EH (cell line): ENCODE results near the gene BCL2L14.

Experiments
- DNase-seq: peaks from one replicate; pipeline ENCODE4 v3.0.0-alpha.2; 2015; ENCODE audit warnings: low read depth

The BCL2L14 gene

DNA sequence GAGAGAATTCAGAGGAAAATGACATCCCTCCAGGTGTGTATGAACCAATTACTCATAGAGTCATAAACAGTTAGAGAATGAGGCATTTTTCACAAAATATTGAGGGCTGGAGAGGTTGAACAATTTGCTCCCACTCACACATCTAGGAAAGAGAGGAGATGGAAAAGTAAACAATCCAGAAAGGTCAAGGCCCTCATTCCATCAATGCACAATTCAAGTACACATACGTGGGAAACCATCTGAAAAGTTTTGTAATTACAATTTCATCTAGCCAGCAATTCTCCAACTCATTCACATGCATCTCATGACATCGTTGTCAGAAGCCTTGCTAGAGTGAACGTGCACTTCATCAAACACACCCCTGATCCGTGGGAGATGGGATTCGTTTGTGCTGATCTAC, 15.7 kb upstream of the BCL2L14 start:
- DNase-seq, result peak; percentile 7

DNA sequence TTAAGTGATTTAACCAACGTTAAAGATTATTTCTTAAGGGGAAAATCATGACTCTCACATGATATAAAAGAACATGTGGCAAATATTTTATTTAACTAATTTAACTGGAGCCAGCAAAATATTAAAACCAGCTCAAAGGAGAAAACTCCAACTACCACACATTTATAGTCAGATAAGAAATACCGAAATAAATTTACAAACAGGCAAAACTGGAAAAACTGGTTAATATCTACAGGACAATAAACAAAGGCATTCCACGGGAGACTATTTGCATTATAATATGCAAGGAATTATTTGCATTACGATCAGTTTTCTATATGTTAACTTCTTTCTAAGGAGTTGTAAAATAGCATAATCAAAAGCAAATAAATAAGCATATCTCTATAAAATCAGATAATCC, 13.8 kb upstream of the BCL2L14 start:
- DNase-seq, result no peak

DNA sequence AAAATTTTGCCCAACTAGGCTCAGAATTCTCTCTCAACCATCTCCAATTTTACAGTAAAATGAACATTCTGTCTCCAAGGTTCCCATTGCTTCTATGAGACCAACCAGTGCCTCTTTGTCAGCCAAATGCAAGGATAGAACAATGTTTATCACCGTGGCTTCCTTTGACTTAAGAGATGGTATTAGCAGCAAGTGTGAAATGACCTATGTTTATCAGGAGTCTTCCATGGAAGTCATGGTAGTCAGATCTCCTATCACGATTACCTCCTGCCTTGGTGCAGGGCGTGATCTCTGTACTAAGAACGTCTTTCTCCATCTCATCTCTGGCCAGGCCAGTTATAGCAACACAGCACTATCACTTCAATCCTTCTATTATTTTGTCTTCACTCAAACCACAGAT, 6.1 kb upstream of the BCL2L14 start:
- no peak for DNase-seq

DNA sequence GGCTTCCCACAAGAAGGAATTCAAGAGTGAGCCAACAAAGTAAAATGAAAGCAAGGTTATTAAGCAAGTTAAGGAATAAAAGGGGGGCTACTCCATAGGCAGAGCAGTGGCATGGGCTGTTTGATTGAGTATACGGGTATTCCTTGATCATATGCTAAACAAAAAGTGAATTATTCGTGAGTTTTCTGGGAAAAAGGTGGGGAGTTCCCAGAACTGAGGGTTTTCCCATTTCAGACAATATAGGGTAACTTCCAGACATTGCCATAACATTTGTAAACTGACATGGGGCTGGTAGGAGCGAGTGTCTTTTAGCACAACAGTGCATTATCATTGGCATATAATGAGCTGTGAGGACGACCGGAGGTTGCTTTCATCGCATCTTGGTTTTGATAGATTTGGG, 2.0 kb upstream of the BCL2L14 start:
- DNase-seq, result no peak

DNA sequence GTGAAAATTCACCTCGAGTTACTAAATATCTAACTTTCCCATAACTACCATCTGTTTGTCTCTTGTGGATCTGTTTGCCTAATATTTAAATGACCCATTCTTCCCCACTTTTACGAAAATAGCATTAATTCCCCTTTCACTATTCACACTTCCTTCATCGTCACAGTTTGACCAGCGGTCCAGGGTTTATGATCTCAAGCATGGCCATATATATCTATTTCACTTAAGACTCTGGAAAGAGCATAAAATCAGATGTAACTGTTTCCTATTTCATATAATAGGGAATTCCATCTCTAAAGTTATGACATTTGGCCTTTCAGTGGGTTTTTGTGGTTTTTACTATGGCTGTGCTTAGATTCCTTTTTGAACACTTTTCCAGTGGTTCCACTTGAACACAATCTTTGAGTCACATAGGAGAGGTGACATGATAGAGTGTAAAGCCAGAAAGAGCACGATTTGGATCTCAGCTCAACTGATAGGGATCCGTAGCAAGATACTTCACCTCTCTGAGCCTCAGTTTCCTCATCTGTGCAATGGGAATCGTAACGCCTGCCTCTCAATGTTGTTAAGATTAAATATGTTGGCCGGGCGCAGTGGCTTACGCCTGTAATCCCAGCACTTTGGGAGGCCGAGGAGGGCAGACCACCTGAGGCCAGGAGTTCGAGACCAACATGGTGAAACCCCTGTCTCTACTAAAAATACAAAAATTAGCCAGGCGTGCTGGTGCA, 754 bp upstream of the BCL2L14 start:
- no peak for DNase-seq

DNA sequence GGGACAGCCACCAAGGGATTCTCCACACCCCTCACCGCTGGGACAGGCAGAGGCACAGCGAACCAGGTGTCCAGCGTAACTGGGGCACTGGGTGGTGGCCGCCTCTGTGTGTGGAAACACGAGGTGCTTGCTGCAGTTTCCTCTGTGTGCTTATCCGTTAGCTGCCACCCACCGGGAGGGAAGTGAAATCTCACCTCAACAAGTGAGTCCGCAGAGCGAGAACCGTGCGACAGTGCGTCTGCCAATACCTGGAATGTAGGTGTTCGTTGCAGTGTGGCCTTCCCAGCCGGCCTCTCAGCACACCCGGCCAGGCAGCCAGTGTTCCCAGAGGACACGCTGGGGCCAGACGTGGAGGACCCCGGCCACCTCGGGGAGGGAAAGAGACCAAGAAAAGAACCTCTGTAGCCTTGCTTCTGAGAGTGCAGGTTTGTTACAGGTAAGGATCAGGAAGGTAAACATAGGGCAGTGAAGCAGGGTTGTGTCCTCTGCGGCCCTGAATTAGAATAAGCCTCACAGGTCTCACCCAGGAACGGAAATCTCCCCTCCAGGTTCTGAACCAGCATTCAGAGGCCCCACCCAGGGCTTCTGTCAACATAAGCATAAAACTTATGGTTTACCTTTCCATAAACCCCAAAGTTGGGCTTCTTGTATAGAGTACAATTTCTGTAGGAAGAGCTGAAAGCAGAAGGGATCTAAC, 1.5 kb downstream of the BCL2L14 start:
- no peak for DNase-seq

DNA sequence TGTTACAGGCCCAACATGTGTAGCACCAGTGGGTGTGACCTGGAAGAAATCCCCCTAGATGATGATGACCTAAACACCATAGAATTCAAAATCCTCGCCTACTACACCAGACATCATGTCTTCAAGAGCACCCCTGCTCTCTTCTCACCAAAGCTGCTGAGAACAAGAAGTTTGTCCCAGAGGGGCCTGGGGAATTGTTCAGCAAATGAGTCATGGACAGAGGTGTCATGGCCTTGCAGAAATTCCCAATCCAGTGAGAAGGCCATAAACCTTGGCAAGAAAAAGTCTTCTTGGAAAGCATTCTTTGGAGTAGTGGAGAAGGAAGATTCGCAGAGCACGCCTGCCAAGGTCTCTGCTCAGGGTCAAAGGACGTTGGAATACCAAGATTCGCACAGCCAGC, 8.6 kb downstream of the BCL2L14 start:
- DNase-seq, result peak; percentile 63

DNA sequence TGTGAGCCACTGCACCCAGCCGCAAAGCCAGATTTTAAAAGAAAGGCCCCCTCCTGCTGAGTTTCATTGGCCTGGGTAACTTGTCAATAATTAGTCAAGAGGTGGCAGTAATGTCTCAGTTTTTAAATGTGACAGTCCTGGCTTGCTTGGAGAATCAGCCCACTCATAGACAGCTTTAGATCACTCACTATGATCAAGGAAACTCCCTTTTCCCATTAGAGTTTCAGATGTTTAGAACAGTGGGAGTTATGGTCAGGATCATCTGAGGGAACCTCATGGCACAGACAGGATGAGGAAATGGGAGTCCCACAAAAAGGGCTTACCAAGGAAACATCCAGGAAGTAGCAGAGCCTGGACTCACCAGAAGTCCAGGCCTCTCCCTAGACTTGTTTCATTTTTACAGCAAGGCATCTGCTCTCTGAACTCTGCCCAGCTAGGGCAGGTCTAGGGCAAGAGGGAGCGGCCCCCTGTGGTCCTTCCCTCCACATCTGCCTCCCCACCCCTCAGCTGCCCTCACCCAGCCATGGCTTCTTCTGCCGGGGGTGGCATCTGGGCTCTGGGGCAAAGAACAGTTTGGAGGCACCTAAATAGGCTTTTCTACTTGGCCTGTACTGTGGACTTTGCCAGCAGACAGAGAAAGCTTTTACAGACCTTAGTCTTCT, 11.2 kb downstream of the BCL2L14 start:
- peak; percentile 71 for DNase-seq

DNA sequence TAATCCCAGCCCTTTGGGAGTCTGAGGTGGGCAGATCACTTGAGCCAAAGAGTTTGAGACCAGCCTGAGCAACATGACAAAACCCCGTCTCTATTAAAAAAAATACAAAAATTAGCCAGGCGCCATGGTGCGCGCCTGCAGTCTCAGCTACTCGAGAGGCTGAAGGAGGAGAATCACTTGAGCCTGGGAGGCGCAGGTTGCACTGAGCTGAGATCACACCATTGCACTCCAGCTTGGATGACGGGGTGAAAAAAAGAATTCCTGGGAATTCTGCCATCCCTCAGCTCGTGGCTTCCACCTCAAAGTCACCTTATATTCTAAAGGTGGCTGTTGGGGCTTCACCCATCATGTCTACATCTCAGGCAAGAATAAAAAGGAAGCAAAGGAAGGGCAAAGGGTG, 12.9 kb downstream of the BCL2L14 start:
- DNase-seq, result no peak

DNA sequence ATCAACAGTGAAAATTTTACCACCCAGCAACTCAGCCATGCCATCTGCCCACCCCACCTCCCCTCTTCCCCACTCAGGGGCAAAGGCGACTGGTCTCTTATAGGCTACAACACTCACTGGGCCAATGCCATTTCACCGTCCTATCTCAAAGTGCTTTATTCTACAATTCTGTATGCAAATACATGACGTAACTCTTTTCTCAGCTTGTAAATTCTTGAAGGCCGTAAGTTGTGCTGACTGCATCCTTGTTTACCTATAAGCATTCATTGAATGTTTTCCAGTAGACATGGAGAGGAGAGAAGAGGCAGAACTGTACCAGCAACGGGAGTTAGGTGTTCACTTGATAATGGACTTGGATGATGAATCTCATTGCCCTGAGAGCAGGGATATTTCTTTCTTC, 15.6 kb downstream of the BCL2L14 start:
- no peak for DNase-seq

DNA sequence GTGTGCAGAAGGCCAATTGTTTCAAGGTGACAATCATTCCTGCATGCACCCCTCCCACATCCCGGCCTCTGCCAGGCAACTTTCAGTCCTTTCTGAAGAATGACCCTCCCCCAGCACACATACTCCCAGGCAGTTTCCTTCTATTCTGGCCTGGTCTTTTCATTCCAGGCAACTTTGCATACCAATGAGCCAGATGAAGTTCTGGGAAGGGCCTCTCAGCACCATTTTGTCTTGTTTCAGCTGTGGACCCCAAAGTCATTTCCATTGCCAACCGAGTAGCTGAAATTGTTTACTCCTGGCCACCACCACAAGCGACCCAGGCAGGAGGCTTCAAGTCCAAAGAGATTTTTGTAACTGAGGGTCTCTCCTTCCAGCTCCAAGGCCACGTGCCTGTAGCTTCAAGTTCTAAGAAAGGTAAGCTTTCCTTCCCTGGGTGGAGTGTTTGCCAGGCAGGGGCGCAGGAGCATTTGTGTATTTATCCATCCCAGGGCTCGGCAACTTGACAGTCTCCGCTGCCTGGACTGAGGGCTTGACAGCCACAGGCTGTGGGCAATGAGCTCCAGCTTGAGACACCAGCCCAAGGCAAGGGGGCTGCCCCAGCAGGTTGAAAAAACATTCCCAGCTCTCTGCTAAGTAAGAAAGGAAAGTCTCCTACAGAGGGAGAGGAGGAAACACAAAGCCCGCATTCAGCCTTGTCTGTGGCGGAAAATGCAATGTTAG, 16.4 kb downstream of the BCL2L14 start:
- DNase-seq, result no peak

DNA sequence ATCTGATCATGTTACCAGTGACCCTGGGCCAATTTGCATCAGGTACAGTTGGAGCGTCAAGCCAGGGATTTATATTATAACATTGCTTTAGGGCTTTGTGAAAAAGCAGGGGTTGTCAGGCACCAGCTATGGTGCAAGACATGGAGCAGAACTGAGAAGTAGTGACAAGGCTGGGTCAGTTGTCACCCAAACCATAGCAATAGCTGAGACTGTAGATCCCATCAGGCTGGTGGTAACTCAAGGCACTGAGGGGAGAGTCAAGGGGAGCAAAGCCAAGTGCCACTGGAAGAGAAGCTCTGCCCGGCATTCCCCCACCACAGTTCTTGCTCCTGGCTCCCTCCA, 16.9 kb downstream of the BCL2L14 start:
- no peak for DNase-seq

DNA sequence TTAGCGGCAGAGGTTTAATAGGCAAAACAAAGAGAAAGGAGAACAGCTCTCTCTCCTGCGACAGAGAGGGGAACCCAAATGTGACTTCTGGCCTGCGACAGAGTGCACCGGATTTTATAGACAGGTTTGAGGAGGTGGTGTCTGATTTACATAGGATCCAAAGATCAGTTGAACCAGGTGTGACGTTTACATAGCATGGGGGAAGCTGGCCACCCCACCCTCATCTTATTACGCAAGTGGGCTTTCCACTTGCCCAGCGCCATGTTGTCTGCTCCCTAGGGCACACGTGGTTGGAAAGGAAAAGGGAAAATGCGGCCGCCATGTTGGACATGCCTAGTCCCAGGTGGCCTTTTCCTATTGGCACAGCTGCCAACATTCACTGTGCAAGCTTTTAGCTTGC, 17.4 kb downstream of the BCL2L14 start:
- DNase-seq, result no peak

DNA sequence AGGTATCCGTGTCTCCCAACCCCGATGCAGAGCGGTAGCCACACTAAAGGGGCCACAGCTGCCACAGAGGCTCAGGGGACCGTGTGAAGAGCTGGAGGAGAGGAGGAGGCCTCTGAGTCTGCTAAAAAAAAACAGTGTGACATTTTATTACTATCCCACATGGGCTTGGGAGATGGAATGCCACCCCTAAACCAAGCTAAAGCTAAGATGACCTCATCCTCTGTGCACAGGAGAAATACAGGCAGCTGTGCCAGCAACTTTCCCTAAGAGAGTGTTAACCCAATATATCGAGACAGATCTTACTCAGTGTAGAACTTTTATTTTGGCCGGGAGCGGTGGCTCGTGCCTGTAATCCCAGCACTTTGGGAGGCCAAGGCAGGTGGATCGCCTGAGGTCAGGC, 18.0 kb downstream of the BCL2L14 start:
- peak; percentile 64 for DNase-seq

DNA sequence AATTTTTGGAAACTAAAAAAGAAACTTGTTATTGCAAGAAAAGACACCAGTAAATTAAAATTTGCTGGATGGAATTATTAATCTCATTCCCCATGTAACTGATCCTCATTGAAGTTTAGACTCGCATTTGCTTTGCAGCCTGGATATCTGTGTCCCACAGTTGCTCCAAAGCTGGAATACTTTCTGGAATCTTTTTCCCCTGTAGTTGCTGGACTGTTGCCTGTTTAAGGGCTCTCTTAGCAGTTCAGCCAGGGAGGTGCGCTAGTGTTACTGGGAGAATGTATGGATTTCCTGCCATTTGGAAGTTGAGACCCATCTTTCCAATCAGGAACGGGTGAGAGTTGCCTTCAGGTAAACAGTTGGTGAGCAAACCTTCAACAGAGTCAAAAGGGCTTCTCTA, 20.3 kb downstream of the BCL2L14 start:
- DNase-seq, result no peak

DNA sequence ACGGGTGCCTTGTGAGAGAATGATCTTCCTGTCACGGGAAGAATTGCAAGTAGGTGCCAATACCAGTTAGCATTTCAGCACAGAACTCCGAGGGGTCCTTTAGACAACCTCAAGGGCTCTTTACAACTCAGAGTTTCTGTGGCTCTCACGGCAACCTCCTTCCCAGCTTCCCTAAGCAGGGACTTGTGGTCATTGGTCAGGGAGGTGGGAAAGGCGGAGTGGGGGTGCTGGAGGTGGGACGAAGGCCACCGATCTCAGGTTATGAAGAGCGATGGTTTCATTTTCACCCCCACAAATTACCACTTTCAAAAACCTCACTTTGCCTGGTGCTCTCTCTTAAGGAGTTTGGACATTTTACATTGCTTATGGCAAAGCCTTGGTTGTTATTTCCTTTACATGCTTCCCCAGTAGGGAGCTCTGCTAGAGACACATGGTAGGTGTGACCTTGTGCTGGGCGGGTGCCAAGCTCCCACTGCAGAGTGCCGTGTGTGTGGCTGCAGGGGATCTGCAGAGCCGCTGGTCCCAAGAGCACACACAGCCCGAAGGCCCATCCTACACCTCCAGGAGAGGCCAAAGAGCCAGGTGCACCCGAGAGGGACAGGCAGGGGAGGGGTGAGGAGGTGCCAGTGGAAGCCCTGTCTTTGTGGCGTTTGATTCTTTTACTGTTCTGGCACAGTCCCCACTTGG, 21.4 kb downstream of the BCL2L14 start:
- no peak for DNase-seq

DNA sequence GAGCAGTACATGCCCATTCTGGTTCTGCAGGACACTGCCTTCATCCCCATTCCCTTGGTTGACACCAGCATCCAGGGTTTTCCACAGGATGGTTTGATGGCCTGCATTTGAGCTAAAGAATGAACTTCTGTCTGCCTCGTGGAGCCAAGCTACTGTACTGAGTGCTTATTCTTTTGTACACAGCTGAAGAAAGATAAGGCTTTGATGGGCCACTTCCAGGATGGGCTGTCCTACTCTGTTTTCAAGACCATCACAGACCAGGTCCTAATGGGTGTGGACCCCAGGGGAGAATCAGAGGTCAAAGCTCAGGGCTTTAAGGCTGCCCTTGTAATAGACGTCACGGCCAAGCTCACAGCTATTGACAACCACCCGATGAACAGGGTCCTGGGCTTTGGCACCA, 23.7 kb downstream of the BCL2L14 start:
- DNase-seq, result no peak

DNA sequence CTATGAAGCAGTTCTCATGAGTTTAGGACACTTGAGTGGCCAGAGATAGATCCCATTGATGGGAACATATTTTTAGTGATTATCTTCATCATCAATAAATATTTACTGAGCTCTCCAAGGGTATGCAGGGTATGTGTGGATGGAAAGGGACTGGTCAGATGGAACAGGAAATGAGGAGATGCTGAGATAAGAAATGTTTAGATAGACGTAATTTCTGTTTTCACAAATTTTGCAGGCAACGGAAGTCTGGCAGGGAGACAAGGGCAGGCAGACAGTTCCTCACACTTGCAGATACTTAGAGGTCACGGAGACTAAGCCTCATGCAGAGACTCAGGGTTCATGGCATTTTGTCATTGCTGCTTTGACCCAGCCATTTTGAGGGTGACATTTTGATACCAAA, 24.3 kb downstream of the BCL2L14 start:
- DNase-seq, result peak; percentile 82

DNA sequence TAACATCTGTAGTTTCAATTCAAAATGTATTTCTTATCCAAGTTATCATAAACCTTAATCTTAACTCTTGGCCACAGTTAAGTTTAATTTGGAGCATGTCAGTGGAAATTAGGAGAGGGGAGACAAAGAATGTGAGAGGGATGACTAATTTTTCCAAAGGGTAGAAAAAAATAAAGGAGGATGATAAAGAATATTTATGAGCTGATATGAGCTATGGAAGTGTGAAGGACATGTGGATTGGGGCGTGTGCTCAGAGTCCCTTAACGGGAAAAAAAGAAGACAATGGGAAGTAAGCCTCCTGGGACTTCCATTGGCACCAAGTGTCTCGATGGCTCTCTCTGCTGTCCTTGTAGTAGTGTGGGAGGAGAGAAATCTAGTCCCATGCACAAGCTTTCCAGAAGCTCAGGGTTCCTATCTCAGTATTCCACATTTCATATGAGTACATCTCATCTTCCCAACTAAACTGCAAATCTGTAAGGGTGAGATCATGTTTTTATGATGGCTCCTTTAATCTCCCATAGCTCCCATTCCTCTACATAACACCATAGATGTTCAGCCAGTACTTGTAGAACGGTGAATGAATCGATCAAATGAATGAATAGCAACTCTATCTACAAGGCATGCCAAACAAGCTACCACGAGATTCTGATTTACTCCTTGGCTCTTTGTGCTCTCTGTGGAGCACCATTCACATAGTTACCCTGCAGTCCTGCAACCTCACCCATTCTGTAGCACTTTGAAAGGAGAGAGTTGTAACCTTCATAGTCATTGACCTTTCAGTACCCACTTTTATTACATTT, 27.4 kb downstream of the BCL2L14 start:
- peak; percentile 45 for DNase-seq

DNA sequence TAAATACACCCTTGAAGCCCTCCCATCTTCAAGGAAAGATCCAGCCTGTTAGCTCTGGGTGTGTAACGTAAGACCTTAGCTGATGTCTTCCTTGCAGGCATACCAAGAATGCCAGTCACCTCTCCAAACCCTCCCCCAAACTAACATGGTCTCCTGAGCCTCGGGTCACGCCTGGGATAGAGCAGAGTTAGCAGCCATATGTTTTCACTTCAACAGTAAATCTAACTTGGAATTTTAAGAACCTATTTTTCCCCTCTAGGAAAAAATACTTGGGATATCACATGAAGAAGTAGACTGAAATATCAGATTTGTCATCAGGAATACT, 27.9 kb downstream of the BCL2L14 start:
- DNase-seq, result peak; percentile 63

DNA sequence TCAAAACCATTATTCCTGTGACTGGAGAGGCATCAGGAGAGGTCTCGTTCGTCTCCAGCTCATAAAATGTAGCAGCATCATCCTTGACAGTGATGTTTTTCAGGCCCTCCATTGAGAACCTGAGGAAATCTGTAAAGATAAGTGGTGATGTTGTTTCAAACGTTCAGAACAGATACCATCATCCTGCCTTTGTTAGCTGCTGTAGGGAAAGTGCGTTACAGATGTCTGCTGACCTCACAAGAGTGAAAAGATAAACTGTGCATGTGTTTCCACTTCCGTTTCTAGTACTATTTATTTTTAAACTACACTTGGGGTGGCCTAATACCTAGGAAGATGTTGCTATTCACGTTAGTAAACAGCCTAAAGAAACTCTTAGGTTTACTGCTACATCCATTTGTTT, 28.4 kb downstream of the BCL2L14 start:
- DNase-seq, result no peak

DNA sequence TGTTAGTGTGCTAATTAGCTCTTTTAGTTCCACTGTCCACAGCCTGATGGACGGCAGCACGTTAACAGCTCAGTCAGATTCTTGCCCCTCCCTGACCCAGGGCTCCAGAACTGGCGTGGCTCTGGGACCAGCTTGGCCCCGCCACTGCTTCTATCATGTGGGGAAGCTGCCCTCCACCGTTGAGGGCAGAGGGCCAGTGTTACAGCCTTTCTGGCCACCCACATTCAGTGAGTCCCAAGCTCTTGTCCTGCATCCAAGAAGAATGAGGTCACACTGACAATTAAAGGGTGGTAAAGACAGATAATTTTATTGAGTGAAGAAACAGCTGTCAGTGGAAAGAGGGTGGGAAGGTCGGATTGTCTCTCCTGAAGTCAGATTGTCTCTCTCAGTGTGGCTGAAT, 36.9 kb downstream of the BCL2L14 start:
- DNase-seq, result no peak
